ENCODE data around the gene PLEKHH1. TPM values are rescaled to one million over a fixed set of nuclear protein-coding genes. Genes with fewer than 3 reads are reported as not detected.

PLEKHH1 gene
- total and polyA plus RNA-seq, 7 donors: 1.1 to 4.5 (median 2.5) TPM

- intact Hi-C loops (cut with DNase I): no loop called here
- ATAC-seq: no peak
- TF ChIP-seq CTCF (IDR thresholded peaks at IDR 0.05): no peak
- no peaks in the 10 kb centered on the region for H3K9me3 ChIP-seq
- WGBS, 3 donors: 84 to 95% (median 92%) methylated on average over 5 of the region's 5 CpGs
- no peak overlapping the region for H3K4me3 ChIP-seq
- H3K36me3 ChIP-seq (ENCODE audit: insufficient read depth in 1 of 2, low read depth in 1 of 2): no peaks in the 10 kb centered on the region
- no peaks in the 10 kb centered on the region for H3K27me3 ChIP-seq (ENCODE audit: insufficient read depth in 3 of 3, low read length in 2 of 3)
- no peak for DNase-seq
- peaks cover 21% of the 10 kb centered on the region for H3K4me1 ChIP-seq
- no peak overlapping the region for H3K27ac ChIP-seq
These were observed 29.7 kb downstream of the PLEKHH1 start for GRCh38 chr14:67562776-67563150.

GRCh38 chr14:67564236-67564635 lies 31.1 kb downstream of the PLEKHH1 start:
- Histone ChIP-seq H3K27ac (no peak overlapping the region), H3K4me1 (peaks cover 15% of the 10 kb centered on the region), H3K27me3 (ENCODE audit: insufficient read depth in 3 of 3, low read length in 2 of 3) (no peaks in the 10 kb centered on the region), H3K9me3 (no peaks in the 10 kb centered on the region), H3K36me3 (ENCODE audit: insufficient read depth in 1 of 2, low read depth in 1 of 2) (no peaks in the 10 kb centered on the region), H3K4me3 (no peak overlapping the region)
- DNase-seq (no peak), ATAC-seq (no peak)
- no peak for TF ChIP-seq CTCF (IDR thresholded peaks at IDR 0.05)
- WGBS, 3 donors: 64 to 76% (median 67%) methylated on average over 5 of the region's 5 CpGs
- intact Hi-C loops (cut with DNase I): no loop called here

- no peaks in the 10 kb centered on the region for H3K9me3 ChIP-seq
- intact Hi-C loops (cut with DNase I): no loop called here
- peak in 3 of 4 donors; percentile 60 to 91 (median 89) for ATAC-seq
- whole genome bisulfite sequencing, 3 donors: 25 to 42% (median 29%) methylated on average over 6 of the region's 6 CpGs
- H3K27ac ChIP-seq: peak overlapping the region; percentile 61
- H3K4me3 ChIP-seq: peak overlapping the region; percentile 15
- peaks cover 15% of the 10 kb centered on the region for H3K4me1 ChIP-seq
- no peak for TF ChIP-seq CTCF (IDR thresholded peaks at IDR 0.05)
- H3K36me3 ChIP-seq (ENCODE audit: insufficient read depth in 1 of 2, low read depth in 1 of 2): no peaks in the 10 kb centered on the region
- H3K27me3 ChIP-seq (ENCODE audit: insufficient read depth in 3 of 3, low read length in 2 of 3): no peaks in the 10 kb centered on the region
- peak; percentile 32 to 71 for DNase-seq
These were observed 33.8 kb downstream of the PLEKHH1 start for GRCh38 chr14:67566908-67567307.

GRCh38 chr14:67567654-67568053 lies 34.6 kb downstream of the PLEKHH1 start:
- no peaks in the 10 kb centered on the region for H3K36me3 ChIP-seq (ENCODE audit: insufficient read depth in 1 of 2, low read depth in 1 of 2)
- H3K4me1 ChIP-seq: peaks cover 15% of the 10 kb centered on the region
- 68 to 81% (median 68%) methylated on average over 3 of the region's 3 CpGs for WGBS, 3 donors
- H3K9me3 ChIP-seq: no peaks in the 10 kb centered on the region
- no peak for TF ChIP-seq CTCF (IDR thresholded peaks at IDR 0.05)
- H3K4me3 ChIP-seq: peak overlapping the region; percentile 15
- ATAC-seq: peak in 3 of 4 donors; percentile 21 to 54 (median 44)
- no peak overlapping the region for H3K27ac ChIP-seq
- intact Hi-C loops (cut with DNase I): no loop called here
- DNase-seq: no peak
- no peaks in the 10 kb centered on the region for H3K27me3 ChIP-seq (ENCODE audit: insufficient read depth in 3 of 3, low read length in 2 of 3)

- DNase-seq (no peak), ATAC-seq (no peak)
- Histone ChIP-seq H3K4me3 (no peak overlapping the region), H3K9me3 (no peaks in the 10 kb centered on the region), H3K36me3 (ENCODE audit: insufficient read depth in 1 of 2, low read depth in 1 of 2) (no peaks in the 10 kb centered on the region), H3K4me1 (peaks cover 15% of the 10 kb centered on the region), H3K27ac (no peak overlapping the region), H3K27me3 (ENCODE audit: insufficient read depth in 3 of 3, low read length in 2 of 3) (no peaks in the 10 kb centered on the region)
- intact Hi-C loops (cut with DNase I): no loop called here
- no peak for TF ChIP-seq CTCF (IDR thresholded peaks at IDR 0.05)
- 81 to 85% (median 82%) methylated on average over 11 of the region's 11 CpGs for WGBS, 3 donors
These were observed 36.0 kb downstream of the PLEKHH1 start for GRCh38 chr14:67569011-67569650.
